ENCODE data around the gene CDH20. TPM values are rescaled to one million over a fixed set of nuclear protein-coding genes. Genes with fewer than 3 reads are reported as not detected.

CDH20 gene
- total and polyA plus RNA-seq, 2 of the 4 experiments (the other 2 are of a cell fraction) = not detected

GRCh38 chr18:61464551-61465142 is 131.4 kb downstream of the CDH20 start:
- TF ChIP-seq SMC3 (IDR thresholded peaks at IDR 0.05; ENCODE audit: low read depth, low read length) (no peak), MAFK (IDR thresholded peaks at IDR 0.05; ENCODE audit: low read depth, low read length) (no peak), MXI1 (IDR thresholded peaks at IDR 0.05; ENCODE audit: borderline replicate concordance, low read depth, low read length) (no peak), RAD21 (IDR thresholded peaks at IDR 0.05; ENCODE audit: low read length) (no peak), RCOR1 (IDR thresholded peaks at IDR 0.05; ENCODE audit: insufficient replicate concordance, low read length) (no peak)
- TF ChIP-seq, protein P1, sequence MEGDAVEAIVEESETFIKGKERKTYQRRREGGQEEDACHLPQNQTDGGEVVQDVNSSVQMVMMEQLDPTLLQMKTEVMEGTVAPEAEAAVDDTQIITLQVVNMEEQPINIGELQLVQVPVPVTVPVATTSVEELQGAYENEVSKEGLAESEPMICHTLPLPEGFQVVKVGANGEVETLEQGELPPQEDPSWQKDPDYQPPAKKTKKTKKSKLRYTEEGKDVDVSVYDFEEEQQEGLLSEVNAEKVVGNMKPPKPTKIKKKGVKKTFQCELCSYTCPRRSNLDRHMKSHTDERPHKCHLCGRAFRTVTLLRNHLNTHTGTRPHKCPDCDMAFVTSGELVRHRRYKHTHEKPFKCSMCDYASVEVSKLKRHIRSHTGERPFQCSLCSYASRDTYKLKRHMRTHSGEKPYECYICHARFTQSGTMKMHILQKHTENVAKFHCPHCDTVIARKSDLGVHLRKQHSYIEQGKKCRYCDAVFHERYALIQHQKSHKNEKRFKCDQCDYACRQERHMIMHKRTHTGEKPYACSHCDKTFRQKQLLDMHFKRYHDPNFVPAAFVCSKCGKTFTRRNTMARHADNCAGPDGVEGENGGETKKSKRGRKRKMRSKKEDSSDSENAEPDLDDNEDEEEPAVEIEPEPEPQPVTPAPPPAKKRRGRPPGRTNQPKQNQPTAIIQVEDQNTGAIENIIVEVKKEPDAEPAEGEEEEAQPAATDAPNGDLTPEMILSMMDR (conservative IDR thresholded peaks at IDR 0.05; ENCODE audit: low read depth, low read length) = no peak
- no peak overlapping the region for H3K9ac ChIP-seq (ENCODE audit: low read depth, low read length)
- H2BK15ac ChIP-seq (ENCODE audit: low read depth, low read length) = no peak overlapping the region
- H2BK5ac ChIP-seq (ENCODE audit: low read depth, low read length, poor library complexity, severe bottlenecking) = no peak overlapping the region
- H3K4ac ChIP-seq (ENCODE audit: low read depth, low read length) = no peak overlapping the region
- no peak overlapping the region for H3K4me2 ChIP-seq (ENCODE audit: low read depth, low read length)
- in situ Hi-C loops (cut with MboI; ENCODE audit: low sequenced_read_pairs) (no loop called here), dilution Hi-C loops (cut with HindIII; ENCODE audit: low sequenced_read_pairs, unreplicated experiment) (no loop called here), intact Hi-C loops (cut with micrococcal nuclease) (no loop called here)
- no peaks in the 10 kb centered on the region for H3K79me1 ChIP-seq (ENCODE audit: low read depth in 1 of 2, low read length in 2 of 2)
- no peaks in the 10 kb centered on the region for H3K36me3 ChIP-seq (ENCODE audit: control insufficient read depth, insufficient read depth, low read length)
- DNase-seq = no peak
- no peaks in the 10 kb centered on the region for H3K9me3 ChIP-seq (ENCODE audit: control insufficient read depth, insufficient read depth, low read length)
- H3K9me1 ChIP-seq (ENCODE audit: insufficient read depth, low read length) = no peaks in the 10 kb centered on the region
- H2AFZ ChIP-seq (replicated peaks; ENCODE audit: low read length, poor library complexity) = no peak overlapping the region
- H2AK9ac ChIP-seq (replicated peaks; ENCODE audit: low read depth, low read length, poor library complexity) = no peak overlapping the region
- no peak overlapping the region for H2AK5ac ChIP-seq (ENCODE audit: low read depth, low read length)
- H3K18ac ChIP-seq (ENCODE audit: low read depth, low read length) = no peak overlapping the region
- POLR2A ChIA-PET (ENCODE audit: unreplicated experiment) = no interaction called here
- no peaks in the 10 kb centered on the region; the same call in 1 of the 2 replicates for H3K27me3 ChIP-seq (ENCODE audit: control insufficient read depth, insufficient read depth, low read length)
- H2BK20ac ChIP-seq (ENCODE audit: low read depth, low read length) = no peak overlapping the region
- WGBS, 2 experiments (ENCODE audit: extremely low coverage in 2 of 2, insufficient read length in 1 of 2) = no CpG with 5 or more reads among the region's 1 CpG
- H4K91ac ChIP-seq (ENCODE audit: insufficient read depth, low read depth, low read length) = no peak overlapping the region
- no peak overlapping the region for H3K23ac ChIP-seq (ENCODE audit: low read depth, low read length)
- H3K4me1 ChIP-seq (ENCODE audit: control insufficient read depth, insufficient read depth, low read length) = no peaks in the 10 kb centered on the region
- H3K27ac ChIP-seq (ENCODE audit: insufficient read depth, low read length) = no peak overlapping the region
- H4K5ac ChIP-seq (ENCODE audit: low read depth, low read length) = no peak overlapping the region
- no peak overlapping the region for H3K56ac ChIP-seq (ENCODE audit: extremely low read depth, insufficient read depth, low read length)
- no TSS peak for BruUV-seq (replicated peaks)
- H4K8ac ChIP-seq (ENCODE audit: low read depth in 2 of 2, low read length in 2 of 2) = no peak overlapping the region
- H4K20me1 ChIP-seq (ENCODE audit: insufficient read depth, low read length) = no peaks in the 10 kb centered on the region
- no peak overlapping the region for H3K4me3 ChIP-seq (ENCODE audit: insufficient read depth, low read depth, low read length)
- CTCF ChIA-PET = interaction anchor here (0.6 to 0.7 kb wide), 3 partner anchors 13 to 133 kb away, joined by 3 to 5 read pairs (median 4); no protein-coding TSS in a partner anchor
- no peak overlapping the region for H3K14ac ChIP-seq (replicated peaks; ENCODE audit: low read depth, low read length)
- ATAC-seq (ENCODE audit: low read depth) = no peak
- no peak overlapping the region for H2BK120ac ChIP-seq (ENCODE audit: low read depth, low read length)
